Measurements from ENCODE around the gene FNDC11.

The FNDC11 gene

DNA sequence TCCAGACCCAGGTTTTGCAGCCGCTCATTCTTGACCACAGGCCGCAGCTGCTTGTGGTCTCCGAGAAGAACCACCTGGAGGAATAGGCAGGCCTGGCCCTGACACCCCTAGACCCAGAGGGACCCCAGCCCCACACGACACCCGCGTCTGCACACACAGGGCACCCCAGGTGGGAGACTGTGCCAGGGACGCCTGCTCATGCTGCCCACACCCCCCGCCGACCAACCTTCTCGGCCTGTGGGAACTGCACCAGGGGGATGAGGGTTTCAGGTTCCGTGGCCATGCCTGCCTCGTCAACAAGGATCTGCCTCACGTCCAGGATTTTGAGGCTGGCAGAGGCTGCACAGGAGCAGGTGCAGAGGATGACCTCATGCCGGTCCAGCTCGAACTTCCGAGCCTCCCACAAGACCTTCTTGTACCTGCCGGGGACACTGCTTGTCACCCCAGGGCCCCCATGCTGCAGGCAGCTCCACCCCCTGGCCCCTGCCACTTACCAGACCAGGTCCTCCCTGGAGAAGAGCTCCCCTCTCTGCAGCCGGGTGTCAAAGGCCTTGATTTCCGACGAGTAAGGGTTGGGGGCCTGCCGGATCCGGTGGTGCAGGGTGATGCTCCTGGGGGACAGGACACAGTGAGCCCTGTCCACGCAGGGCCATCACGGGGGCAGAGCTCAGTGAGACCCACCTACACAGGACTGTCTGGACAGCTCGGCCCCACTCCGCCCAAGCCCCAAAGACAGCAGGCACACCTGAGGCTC lies 7.1 kb downstream of the FNDC11 start:
- ChIA-PET CTCF (interaction anchor here (0.9 to 3.9 kb wide), 2 partner anchors 23 to 478 kb away, joined by 3 to 15 read pairs; partner anchors contain the start of gene PTK6), POLR2A (no interaction called here)
- TF ChIP-seq, protein P1, sequence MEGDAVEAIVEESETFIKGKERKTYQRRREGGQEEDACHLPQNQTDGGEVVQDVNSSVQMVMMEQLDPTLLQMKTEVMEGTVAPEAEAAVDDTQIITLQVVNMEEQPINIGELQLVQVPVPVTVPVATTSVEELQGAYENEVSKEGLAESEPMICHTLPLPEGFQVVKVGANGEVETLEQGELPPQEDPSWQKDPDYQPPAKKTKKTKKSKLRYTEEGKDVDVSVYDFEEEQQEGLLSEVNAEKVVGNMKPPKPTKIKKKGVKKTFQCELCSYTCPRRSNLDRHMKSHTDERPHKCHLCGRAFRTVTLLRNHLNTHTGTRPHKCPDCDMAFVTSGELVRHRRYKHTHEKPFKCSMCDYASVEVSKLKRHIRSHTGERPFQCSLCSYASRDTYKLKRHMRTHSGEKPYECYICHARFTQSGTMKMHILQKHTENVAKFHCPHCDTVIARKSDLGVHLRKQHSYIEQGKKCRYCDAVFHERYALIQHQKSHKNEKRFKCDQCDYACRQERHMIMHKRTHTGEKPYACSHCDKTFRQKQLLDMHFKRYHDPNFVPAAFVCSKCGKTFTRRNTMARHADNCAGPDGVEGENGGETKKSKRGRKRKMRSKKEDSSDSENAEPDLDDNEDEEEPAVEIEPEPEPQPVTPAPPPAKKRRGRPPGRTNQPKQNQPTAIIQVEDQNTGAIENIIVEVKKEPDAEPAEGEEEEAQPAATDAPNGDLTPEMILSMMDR (IDR thresholded peaks at IDR 0.05; ENCODE audit: control extremely low read depth, extremely low read depth, low read depth, missing control alignments) = no peak
- DNase-seq (ENCODE audit: extremely low spot score) = no peak

DNA sequence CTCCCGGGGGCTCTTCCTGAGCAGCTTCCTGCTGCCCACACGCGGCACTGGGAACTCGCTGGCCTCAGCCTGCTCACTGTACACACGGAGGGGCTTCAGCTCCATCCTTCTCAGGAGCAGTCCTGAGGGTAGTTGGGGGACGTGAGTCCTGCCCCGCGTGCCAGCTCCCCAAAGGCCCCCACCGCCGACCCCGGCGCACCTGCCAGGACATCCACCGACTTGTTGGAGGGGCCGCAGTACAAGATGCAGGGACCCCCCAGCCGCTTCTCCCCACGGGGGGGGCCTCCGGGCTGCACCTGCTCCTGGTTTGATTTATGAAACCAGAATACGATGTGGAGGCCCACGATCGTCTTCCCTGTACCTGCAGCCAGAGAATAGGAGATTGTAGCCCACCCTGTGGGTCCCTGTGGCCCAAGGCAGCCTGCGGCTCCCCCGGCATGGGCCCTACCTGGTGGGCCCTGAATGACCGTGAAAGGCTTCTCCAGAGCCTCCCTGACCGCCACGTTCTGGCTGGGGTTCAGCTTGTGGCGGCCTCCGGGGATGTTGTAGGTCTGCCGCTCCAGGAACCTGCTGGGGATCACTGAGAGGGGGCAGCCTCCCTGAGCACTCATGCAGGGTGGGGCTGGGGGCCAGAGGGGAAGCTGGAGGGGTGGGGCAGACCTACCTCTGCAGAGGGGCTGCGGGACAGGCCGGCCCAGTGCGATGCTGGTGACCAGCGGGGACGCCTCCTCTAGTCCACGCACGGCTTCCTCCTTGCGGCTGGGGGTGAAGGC lies 7.9 kb downstream of the FNDC11 start:
- DNase-seq (ENCODE audit: extremely low spot score) = no peak
- ChIA-PET CTCF (interaction anchor here (0.9 to 3.9 kb wide), 2 partner anchors 24 to 478 kb away, joined by 3 to 15 read pairs; partner anchors contain the start of gene PTK6), POLR2A (interaction anchor here (1.2 kb wide), 1 partner anchor 20 kb away, joined by 4 read pairs; no protein-coding TSS in a partner anchor)
- TF ChIP-seq, protein P1 (IDR thresholded peaks at IDR 0.05; ENCODE audit: control extremely low read depth, extremely low read depth, low read depth, missing control alignments) = no peak

DNA sequence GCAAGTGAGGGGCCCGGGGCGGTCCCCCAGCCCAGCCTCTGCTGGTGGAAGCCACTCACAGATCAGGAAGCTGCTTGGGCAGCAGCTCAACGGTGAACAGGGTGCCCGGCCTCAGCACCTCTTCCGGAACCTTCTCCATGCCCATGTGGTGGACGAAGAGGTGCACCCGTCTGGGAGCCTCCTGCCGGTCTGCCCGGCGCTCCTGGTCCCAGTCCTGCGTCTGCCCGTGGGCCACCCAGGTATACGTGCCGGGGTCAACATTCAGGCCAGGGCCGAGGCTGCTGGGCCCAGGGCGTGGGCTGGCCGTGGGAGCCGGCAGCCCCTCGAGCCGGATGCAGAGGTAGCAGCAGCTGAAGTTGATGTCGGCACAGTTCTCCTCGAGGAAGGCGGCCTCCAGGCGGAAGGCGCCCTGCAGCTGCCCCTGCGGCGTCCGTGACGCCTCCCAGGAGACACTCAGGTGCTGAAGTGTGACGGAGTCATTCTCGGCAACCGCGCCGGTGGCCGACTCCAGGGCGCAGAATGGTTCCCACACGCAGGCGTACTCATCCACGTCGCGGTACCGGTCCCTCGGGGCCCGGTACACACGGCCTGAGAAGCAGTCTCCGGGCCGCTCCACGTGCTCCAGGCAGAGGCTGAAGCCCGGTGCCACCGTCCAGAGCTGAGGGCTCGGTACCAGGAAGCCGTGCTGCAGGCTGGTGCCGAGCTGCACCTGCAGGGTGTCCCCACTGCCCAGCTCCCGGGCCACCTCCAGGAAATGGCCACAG lies 8.7 kb downstream of the FNDC11 start:
- TF ChIP-seq, protein P1 (IDR thresholded peaks at IDR 0.05; ENCODE audit: control extremely low read depth, extremely low read depth, low read depth, missing control alignments) = no peak
- DNase-seq (ENCODE audit: extremely low spot score) = no peak
- ChIA-PET POLR2A (interaction anchor here (1.2 kb wide), 1 partner anchor 19 kb away, joined by 4 read pairs; no protein-coding TSS in a partner anchor), CTCF (interaction anchor here (3.9 kb wide), 1 partner anchor 25 kb away, joined by 15 read pairs; the partner anchor contains the start of gene PTK6)

DNA sequence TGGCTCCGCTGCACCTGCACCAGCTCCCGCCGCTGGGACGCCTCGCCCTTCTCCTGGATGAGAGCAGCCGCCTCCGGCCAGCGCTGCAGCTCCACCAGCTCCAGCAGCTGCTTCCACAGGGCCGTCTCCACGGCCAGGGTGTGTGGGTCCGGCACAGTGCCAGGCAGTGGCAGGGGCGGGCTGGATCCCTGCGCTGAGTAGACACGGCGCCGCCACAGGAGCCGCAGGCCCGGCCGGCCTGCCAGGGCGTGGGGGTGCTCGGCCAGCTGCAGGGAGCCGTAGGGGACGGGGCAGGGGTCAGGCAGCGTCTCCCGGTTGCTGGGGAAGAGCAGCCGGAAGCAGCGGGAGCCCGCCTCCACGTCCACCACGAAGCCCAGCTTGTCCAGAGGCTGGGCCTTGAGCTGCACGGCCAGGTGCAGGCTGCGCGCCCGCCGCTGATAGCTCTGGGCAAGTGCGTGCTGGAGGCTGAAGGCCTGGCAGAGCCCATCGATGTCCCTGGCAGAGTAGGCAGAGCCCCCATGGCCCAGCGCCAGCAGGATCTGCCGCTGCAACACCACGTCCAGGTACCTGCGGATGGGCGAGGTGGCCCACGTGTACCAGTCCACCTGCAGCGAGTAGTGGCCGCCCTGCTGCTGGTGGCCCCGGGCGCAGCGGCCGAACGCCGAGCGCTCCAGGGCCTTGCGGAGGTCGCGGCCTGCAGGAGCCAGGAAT lies 9.4 kb downstream of the FNDC11 start:
- DNase-seq (ENCODE audit: extremely low spot score) = no peak
- CTCF ChIA-PET = interaction anchor here (3.9 kb wide), 1 partner anchor 26 kb away, joined by 15 read pairs; the partner anchor contains the start of gene PTK6
- POLR2A ChIA-PET = interaction anchor here (1.2 kb wide), 1 partner anchor 18 kb away, joined by 4 read pairs; no protein-coding TSS in a partner anchor
- TF ChIP-seq, protein P1 (IDR thresholded peaks at IDR 0.05; ENCODE audit: control extremely low read depth, extremely low read depth, low read depth, missing control alignments) = no peak

DNA sequence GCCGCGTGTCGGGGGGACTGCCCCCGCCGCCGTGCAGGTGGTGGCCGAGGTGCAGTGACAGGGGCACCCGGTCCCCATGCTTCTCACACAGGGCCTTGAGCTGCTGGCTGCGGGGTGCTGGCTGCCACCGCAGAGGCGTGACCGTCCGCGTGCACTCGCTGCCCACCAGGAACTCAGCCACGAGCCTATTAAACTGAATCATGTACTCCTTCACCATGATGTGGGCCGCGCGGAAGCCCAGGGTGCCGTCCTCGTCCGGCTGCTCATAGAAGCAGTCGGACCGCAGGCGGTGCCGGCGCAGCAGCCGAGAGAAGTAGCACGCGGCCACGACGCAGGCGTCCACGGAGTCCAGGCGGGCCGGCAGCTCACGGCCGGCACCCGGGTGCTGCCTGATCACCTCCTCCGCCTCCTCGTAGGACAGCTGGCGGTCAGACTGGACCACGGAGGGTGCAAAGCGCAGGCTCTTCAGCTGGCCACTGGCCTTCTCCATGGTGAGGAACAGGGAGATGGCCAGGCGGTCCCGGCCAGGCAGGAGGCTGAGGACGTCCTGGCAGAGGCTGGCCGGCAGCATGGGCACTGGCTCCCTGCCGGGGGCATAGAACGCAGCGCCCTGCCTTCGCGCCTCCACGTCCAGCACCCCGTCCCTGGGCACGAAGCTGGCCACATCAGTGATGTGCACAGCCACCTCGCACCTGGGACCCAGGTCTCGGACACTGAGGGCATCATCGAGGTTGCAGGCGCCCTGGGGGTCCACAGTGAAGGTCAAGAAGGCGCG lies 10.3 kb downstream of the FNDC11 start:
- DNase-seq (ENCODE audit: extremely low spot score) = no peak
- TF ChIP-seq, protein P1 (IDR thresholded peaks at IDR 0.05; ENCODE audit: control extremely low read depth, extremely low read depth, low read depth, missing control alignments) = no peak
- ChIA-PET POLR2A (no interaction called here), CTCF (interaction anchor here (3.9 kb wide), 1 partner anchor 26 kb away, joined by 15 read pairs; the partner anchor contains the start of gene PTK6)
